Panc1 (cell line): ENCODE data around the gene USP19.
A peak's percentile ranks its signal among the peaks of the same experiment; 100 is the strongest.

Experiments
- POLR2AphosphoS5 ChIP-seq: IDR thresholded peaks from 2 replicates; pipeline ENCODE4 v1.6.1; 2012; ENCODE audit warnings: mild to moderate bottlenecking, low read depth, low read length, moderate library complexity
- SIN3A ChIP-seq: IDR thresholded peaks from 2 replicates; pipeline ENCODE4 v1.6.1; 2012; ENCODE audit warnings: low read depth, mild to moderate bottlenecking, low read length, moderate library complexity, borderline replicate concordance; ENCODE audit not compliant: insufficient read depth
- TCF7L2 ChIP-seq: IDR thresholded peaks from 2 replicates; pipeline ENCODE4 v1.6.1; 2011; ENCODE audit warnings: mild to moderate bottlenecking, low read depth, low read length, inconsistent platforms
- TF ChIP-seq, protein P1 (sequence below): fragments of 450-650 bp; IDR thresholded peaks from 2 replicates; pipeline ENCODE4 v1.5.1; 2017; ENCODE audit warnings: mild to moderate bottlenecking
- TF ChIP-seq, protein P2 (sequence below), 2 experiments: IDR thresholded peaks; 2 replicates each; pipeline ENCODE4 v1.6.1; 2011 to 2012; ENCODE audit warnings: low read depth in 2 of 2, control low read depth in 1 of 2, low read length in 1 of 2, mild to moderate bottlenecking in 1 of 2, moderate library complexity in 1 of 2; ENCODE audit not compliant: insufficient read depth in 1 of 2

DNA sequence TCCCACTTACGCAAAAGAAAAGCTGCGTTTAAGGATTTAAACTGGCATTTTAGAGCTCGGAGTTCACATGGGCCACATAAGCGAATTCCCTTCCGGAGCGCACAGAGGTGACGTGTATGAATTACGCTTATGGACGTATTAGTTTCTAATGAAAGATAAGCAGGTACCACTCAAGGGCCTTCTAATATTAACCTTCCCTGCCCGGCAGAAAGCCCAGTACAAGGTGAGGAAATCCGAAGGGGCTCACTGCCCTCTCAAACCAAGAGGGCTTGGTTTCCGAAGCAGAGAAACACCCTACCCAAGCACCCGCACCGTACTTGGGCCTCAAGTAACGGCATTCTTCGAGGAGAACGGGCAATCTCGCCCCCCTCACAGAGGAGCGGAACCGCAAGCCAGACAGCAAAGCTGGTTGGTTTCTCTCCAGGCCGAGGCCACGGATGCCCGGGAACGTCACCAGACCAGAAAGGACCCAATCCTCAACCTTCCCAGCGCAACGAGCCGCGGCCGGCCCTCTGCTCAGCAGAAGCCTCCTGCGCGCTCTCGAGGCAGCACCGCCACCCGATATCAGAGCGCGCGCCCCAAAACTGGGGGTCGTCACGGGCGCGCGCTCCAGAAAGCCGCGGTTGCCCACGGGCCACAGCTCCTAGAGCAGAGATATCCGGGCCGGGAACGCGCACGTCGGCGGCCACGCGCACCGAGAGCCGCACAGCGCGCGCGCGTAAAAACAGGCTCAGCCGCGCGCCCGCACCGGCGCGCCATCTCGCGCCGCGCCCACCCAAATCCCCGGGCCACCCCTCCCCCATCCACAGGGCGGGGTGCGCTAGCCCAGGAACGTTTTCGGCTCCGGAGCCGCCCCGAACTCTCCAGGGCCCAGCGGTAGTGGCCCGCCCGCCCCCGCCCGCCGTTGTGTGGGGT, 27.4 kb downstream of the USP19 start:
- TF ChIP-seq, protein P1, sequence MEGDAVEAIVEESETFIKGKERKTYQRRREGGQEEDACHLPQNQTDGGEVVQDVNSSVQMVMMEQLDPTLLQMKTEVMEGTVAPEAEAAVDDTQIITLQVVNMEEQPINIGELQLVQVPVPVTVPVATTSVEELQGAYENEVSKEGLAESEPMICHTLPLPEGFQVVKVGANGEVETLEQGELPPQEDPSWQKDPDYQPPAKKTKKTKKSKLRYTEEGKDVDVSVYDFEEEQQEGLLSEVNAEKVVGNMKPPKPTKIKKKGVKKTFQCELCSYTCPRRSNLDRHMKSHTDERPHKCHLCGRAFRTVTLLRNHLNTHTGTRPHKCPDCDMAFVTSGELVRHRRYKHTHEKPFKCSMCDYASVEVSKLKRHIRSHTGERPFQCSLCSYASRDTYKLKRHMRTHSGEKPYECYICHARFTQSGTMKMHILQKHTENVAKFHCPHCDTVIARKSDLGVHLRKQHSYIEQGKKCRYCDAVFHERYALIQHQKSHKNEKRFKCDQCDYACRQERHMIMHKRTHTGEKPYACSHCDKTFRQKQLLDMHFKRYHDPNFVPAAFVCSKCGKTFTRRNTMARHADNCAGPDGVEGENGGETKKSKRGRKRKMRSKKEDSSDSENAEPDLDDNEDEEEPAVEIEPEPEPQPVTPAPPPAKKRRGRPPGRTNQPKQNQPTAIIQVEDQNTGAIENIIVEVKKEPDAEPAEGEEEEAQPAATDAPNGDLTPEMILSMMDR, result no peak
- TF ChIP-seq, protein P2, sequence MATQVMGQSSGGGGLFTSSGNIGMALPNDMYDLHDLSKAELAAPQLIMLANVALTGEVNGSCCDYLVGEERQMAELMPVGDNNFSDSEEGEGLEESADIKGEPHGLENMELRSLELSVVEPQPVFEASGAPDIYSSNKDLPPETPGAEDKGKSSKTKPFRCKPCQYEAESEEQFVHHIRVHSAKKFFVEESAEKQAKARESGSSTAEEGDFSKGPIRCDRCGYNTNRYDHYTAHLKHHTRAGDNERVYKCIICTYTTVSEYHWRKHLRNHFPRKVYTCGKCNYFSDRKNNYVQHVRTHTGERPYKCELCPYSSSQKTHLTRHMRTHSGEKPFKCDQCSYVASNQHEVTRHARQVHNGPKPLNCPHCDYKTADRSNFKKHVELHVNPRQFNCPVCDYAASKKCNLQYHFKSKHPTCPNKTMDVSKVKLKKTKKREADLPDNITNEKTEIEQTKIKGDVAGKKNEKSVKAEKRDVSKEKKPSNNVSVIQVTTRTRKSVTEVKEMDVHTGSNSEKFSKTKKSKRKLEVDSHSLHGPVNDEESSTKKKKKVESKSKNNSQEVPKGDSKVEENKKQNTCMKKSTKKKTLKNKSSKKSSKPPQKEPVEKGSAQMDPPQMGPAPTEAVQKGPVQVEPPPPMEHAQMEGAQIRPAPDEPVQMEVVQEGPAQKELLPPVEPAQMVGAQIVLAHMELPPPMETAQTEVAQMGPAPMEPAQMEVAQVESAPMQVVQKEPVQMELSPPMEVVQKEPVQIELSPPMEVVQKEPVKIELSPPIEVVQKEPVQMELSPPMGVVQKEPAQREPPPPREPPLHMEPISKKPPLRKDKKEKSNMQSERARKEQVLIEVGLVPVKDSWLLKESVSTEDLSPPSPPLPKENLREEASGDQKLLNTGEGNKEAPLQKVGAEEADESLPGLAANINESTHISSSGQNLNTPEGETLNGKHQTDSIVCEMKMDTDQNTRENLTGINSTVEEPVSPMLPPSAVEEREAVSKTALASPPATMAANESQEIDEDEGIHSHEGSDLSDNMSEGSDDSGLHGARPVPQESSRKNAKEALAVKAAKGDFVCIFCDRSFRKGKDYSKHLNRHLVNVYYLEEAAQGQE (IDR thresholded peaks at IDR 0.05; ENCODE audit: insufficient read depth in 1 of 2, low read depth in 2 of 2, low read length in 1 of 2), result no peak
- no peak for TF ChIP-seq POLR2AphosphoS5
- TF ChIP-seq SIN3A, result 0 out of 2 replicates have a peak, but pooled peaks have one; percentile 35
- no peak for TF ChIP-seq TCF7L2
